Measurements from ENCODE around the gene SPRY4. TPM values are rescaled to one million over a fixed set of nuclear protein-coding genes. Genes with fewer than 3 reads are reported as not detected.

SPRY4 gene
- total and polyA plus RNA-seq, 12 donors, result 12.1 to 66.1 (median 30.3) TPM

GRCh38 chr5:142330026-142330425 lies 5.2 kb upstream of the SPRY4 start:
- no peaks in the 10 kb centered on the region for H3K9me3 ChIP-seq (replicated peaks in 1 of 3)
- no peak overlapping the region for H3K4me3 ChIP-seq
- intact Hi-C loops (cut with DNase I), result no loop called here
- peaks cover 0 to 10% of the 10 kb centered on the region in 2 donors for H3K4me1 ChIP-seq (replicated peaks in 1 of 2)
- H3K27ac ChIP-seq, result no peak overlapping the region
- TF ChIP-seq CTCF (IDR thresholded peaks at IDR 0.05) (no peak), POLR2A (IDR thresholded peaks at IDR 0.05) (no peak)
- H3K27me3 ChIP-seq, result no peaks in the 10 kb centered on the region
- no peaks in the 10 kb centered on the region for H3K36me3 ChIP-seq (replicated peaks in 1 of 2)
- no peak for DNase-seq
- WGBS, 4 donors, result 91 to 97% (median 96%) methylated on average over 6 of the region's 6 CpGs

GRCh38 chr5:142327111-142327842 lies 2.5 kb upstream of the SPRY4 start:
- whole genome bisulfite sequencing, 4 donors, result 73 to 80% (median 77%) methylated on average over 9 of the region's 9 CpGs
- H3K4me3 ChIP-seq, result no peak overlapping the region
- peak in 1 of 7 donors; percentile 15 for DNase-seq
- intact Hi-C loops (cut with DNase I), result loop anchor here (10.0 kb wide), 1 partner anchor 218 kb away; no protein-coding TSS in a partner anchor
- no peaks in the 10 kb centered on the region for H3K27me3 ChIP-seq
- H3K36me3 ChIP-seq (replicated peaks in 1 of 2), result no peaks in the 10 kb centered on the region
- H3K9me3 ChIP-seq (replicated peaks in 1 of 3), result no peaks in the 10 kb centered on the region
- peaks cover 0 to 29% of the 10 kb centered on the region in 2 donors for H3K4me1 ChIP-seq (replicated peaks in 1 of 2)
- peak overlapping the region in 2 of 5 donors; percentile 18 to 96 for H3K27ac ChIP-seq
- no peak for TF ChIP-seq POLR2A (IDR thresholded peaks at IDR 0.05)
- no peak for TF ChIP-seq CTCF (IDR thresholded peaks at IDR 0.05)

GRCh38 chr5:142326480-142326938 lies 1.7 kb upstream of the SPRY4 start:
- H3K27ac ChIP-seq, result peak overlapping the region in 4 of 5 donors; percentile 54 to 96 (median 84)
- peaks cover 6 to 37% of the 10 kb centered on the region in 2 donors for H3K4me1 ChIP-seq (replicated peaks in 1 of 2)
- DNase-seq, result no peak
- TF ChIP-seq CTCF (IDR thresholded peaks at IDR 0.05) (no peak), POLR2A (IDR thresholded peaks at IDR 0.05) (no peak)
- no peaks in the 10 kb centered on the region for H3K36me3 ChIP-seq (replicated peaks in 1 of 2)
- intact Hi-C loops (cut with DNase I), result loop anchor here (10.0 kb wide), 1 partner anchor 218 kb away; no protein-coding TSS in a partner anchor
- no peaks in the 10 kb centered on the region for H3K27me3 ChIP-seq
- WGBS, 4 donors, result 38 to 58% (median 53%) methylated on average over 5 to 8 of the region's 8 CpGs
- H3K4me3 ChIP-seq, result no peak overlapping the region
- no peaks in the 10 kb centered on the region for H3K9me3 ChIP-seq (replicated peaks in 1 of 3)

- intact Hi-C loops (cut with DNase I), result loop anchor here (10.0 kb wide), 1 partner anchor 219 kb away; no protein-coding TSS in a partner anchor
- H3K27ac ChIP-seq, result peak overlapping the region in 4 of 5 donors; percentile 54 to 96 (median 84)
- peak in 5 of 7 donors; percentile 61 to 73 (median 63) for DNase-seq
- no peaks in the 10 kb centered on the region for H3K9me3 ChIP-seq (replicated peaks in 1 of 3)
- H3K36me3 ChIP-seq (replicated peaks in 1 of 2), result no peaks in the 10 kb centered on the region
- TF ChIP-seq POLR2A (IDR thresholded peaks at IDR 0.05), result no peak
- no peak for TF ChIP-seq CTCF (IDR thresholded peaks at IDR 0.05)
- peaks cover 12 to 43% of the 10 kb centered on the region in 2 donors for H3K4me1 ChIP-seq (replicated peaks in 1 of 2)
- H3K27me3 ChIP-seq, result no peaks in the 10 kb centered on the region
- 17 to 24% (median 22%) methylated on average over 18 to 44 of the region's 44 CpGs for WGBS, 4 donors
- H3K4me3 ChIP-seq, result peak overlapping the region in 1 of 4 donors; percentile 70
Measured at GRCh38 chr5:142325725-142326479, 1.1 kb upstream of the SPRY4 start.

Data from adrenal gland (tissue), 12 donors.